ENCODE results near the gene MYL7. TPM values are rescaled to one million over a fixed set of nuclear protein-coding genes. Genes with fewer than 3 reads are reported as not detected.

MYL7 gene
- total and polyA plus RNA-seq, 9 of the 15 experiments (the other 6 are each of a cell fraction or from before 2014, with no cell fraction given), result not detected

DNA sequence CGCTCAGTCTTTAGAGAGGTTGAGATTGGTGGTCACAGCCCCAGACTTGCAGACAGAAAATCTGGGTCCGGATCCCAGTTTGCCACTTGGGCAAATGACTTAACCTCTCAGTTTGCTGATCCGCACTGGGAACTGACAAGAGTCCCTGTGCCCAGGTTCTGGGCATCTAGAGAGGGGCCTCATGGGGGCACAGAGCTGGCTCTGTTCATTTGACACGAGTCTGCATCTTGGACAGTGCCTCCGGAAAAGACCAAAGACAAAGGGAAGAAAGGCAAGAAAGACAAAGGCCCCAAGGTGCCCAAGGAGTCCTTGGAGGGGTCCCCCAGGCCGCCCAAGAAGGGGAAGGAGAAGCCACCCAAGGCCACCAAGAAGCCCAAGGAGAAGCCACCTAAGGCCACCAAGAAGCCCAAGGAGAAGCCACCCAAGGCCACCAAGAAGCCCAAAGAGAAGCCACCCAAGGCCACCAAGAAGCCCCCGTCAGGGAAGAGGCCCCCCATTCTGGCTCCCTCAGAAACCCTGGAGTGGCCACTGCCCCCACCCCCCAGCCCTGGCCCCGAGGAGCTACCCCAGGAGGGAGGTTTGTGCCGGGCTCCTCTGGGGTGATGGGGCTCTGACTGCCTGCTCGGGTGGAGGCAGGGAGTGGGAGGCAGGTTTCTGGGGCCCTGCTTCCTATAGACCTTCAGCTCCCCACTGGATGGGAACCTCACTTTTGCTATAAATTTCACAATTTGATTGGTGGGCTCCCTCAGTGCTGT lies 34.6 kb downstream of the MYL7 start:
- Histone ChIP-seq H3K9ac (ENCODE audit: insufficient read depth in 1 of 2, low read depth in 2 of 2, low read length in 2 of 2) (no peak overlapping the region), H3K9me1 (ENCODE audit: control insufficient read depth, insufficient read depth, low read length) (no peaks in the 10 kb centered on the region), H3K36me3 (ENCODE audit: control insufficient read depth, insufficient read depth, low read length) (no peaks in the 10 kb centered on the region), H3K79me2 (ENCODE audit: control insufficient read depth, insufficient read depth, low read length) (no peaks in the 10 kb centered on the region), H3K27me3 (ENCODE audit: control insufficient read depth in 2 of 2, insufficient read depth in 2 of 2, low read length in 2 of 2) (peaks cover 17 to 56% of the 10 kb centered on the region in 2 experiments; a peak in 4 of 5 replicates), H3K9me3 (replicated peaks; ENCODE audit: control insufficient read depth, insufficient read depth, low read depth, low read length) (no peaks in the 10 kb centered on the region), H3K27ac (ENCODE audit: extremely low read depth, low read depth, low read length) (no peak overlapping the region), H4K20me1 (replicated peaks; ENCODE audit: control insufficient read depth, insufficient read depth, low read length) (peaks cover 7% of the 10 kb centered on the region; the same call in 1 of the 2 replicates), H3K4me2 (ENCODE audit: insufficient read depth, low read length) (no peak overlapping the region), H2AFZ (ENCODE audit: low read depth, low read length) (no peak overlapping the region), H3K4me3 (no peak overlapping the region), H3K4me1 (replicated peaks in 1 of 2; ENCODE audit: control insufficient read depth in 2 of 2, insufficient read depth in 2 of 2, low read length in 2 of 2) (peaks cover 0 to 49% of the 10 kb centered on the region in 2 experiments; a peak in 2 of 5 replicates)
- ATAC-seq (no peak), DNase-seq (ENCODE audit: extremely low read depth in 1 of 4, low spot score in 3 of 4) (no peak), FAIRE-seq (no peak)
- ChIA-PET CTCF (ENCODE audit: low intra/inter-chr PET ratio) (no interaction called here), POLR2A (interaction anchor here (0.6 to 2.7 kb wide), 3 partner anchors 9 to 433 kb away, joined by 3 to 16 read pairs (median 4); no protein-coding TSS in a partner anchor)
- in situ Hi-C loops (cut with MboI), result no loop called here
- 3% methylated on average over 9 of the region's 10 CpGs for WGBS (ENCODE audit: insufficient coverage, low coverage, missing lambda C conversion rate)
- BruUV-seq (replicated peaks), result no TSS peak
- intact Hi-C loops (cut with micrococcal nuclease), result no loop called here
- no peak for TF ChIP-seq TGIF2 (CRISPR knock-in tag; IDR thresholded peaks at IDR 0.05)
- TF ChIP-seq NR3C1 (CRISPR knock-in tag; IDR thresholded peaks at IDR 0.05), result no peak
- no peak for TF ChIP-seq HDAC2 (IDR thresholded peaks at IDR 0.05)
- TF ChIP-seq ZNF407 (IDR thresholded peaks at IDR 0.05; ENCODE audit: low read depth), result no peak
- no peak for TF ChIP-seq KLF10 (CRISPR knock-in tag; IDR thresholded peaks at IDR 0.05)
- TF ChIP-seq ZNF609 (CRISPR knock-in tag; IDR thresholded peaks at IDR 0.05; ENCODE audit: borderline replicate concordance), result no peak
- TF ChIP-seq MTF1 (CRISPR knock-in tag; IDR thresholded peaks at IDR 0.05; ENCODE audit: borderline replicate concordance), result no peak
- TF ChIP-seq NR4A1 (CRISPR knock-in tag; IDR thresholded peaks at IDR 0.05), result no peak
- no peak for TF ChIP-seq NR4A1 (tag; IDR thresholded peaks at IDR 0.05)
